NT2/D1 (cell line): ENCODE data around the gene NBDY.

Experiments
- DNase-seq: peaks from one replicate; pipeline ENCODE4 v3.0.0-alpha.2; 2011; ENCODE audit warnings: low read depth, low spot score
- H3K27me3 ChIP-seq: 2 replicates; pipeline ENCODE4 v1.6.0; 2011; ENCODE audit warnings: mild to moderate bottlenecking; ENCODE audit not compliant: insufficient read length, insufficient read depth
- H3K36me3 ChIP-seq: 2 replicates; pipeline ENCODE4 v1.6.1; 2011; ENCODE audit warnings: mild to moderate bottlenecking, low read length, mixed read lengths; ENCODE audit not compliant: insufficient read depth, insufficient read length
- H3K4me1 ChIP-seq: 2 replicates; pipeline ENCODE4 v1.5.1; 2011; ENCODE audit not compliant: insufficient read depth, insufficient read length
- H3K4me3 ChIP-seq: 2 replicates; pipeline ENCODE4 v1.5.1; 2011; ENCODE audit warnings: low read depth; ENCODE audit not compliant: insufficient read length
- H3K9ac ChIP-seq: 2 replicates; pipeline ENCODE4 v1.6.0; 2011; ENCODE audit warnings: low read depth; ENCODE audit not compliant: insufficient read length
- H3K9me3 ChIP-seq: 2 replicates; pipeline ENCODE4 v1.5.1; 2011; ENCODE audit warnings: mild to moderate bottlenecking, low read length; ENCODE audit not compliant: insufficient read depth
- SUZ12 ChIP-seq: IDR thresholded peaks from 2 replicates; pipeline ENCODE4 v1.6.1; 2011; ENCODE audit not compliant: insufficient read length, insufficient read depth; ENCODE audit errors: extremely low read depth
- YY1 ChIP-seq: IDR thresholded peaks from 2 replicates; pipeline ENCODE4 v1.6.1; 2011; ENCODE audit not compliant: insufficient read length, insufficient read depth
- ZNF274 ChIP-seq: IDR thresholded peaks from 2 replicates; pipeline ENCODE4 v1.6.1; 2011; ENCODE audit warnings: mild to moderate bottlenecking, low read depth, low read length

Gene NBDY

DNA sequence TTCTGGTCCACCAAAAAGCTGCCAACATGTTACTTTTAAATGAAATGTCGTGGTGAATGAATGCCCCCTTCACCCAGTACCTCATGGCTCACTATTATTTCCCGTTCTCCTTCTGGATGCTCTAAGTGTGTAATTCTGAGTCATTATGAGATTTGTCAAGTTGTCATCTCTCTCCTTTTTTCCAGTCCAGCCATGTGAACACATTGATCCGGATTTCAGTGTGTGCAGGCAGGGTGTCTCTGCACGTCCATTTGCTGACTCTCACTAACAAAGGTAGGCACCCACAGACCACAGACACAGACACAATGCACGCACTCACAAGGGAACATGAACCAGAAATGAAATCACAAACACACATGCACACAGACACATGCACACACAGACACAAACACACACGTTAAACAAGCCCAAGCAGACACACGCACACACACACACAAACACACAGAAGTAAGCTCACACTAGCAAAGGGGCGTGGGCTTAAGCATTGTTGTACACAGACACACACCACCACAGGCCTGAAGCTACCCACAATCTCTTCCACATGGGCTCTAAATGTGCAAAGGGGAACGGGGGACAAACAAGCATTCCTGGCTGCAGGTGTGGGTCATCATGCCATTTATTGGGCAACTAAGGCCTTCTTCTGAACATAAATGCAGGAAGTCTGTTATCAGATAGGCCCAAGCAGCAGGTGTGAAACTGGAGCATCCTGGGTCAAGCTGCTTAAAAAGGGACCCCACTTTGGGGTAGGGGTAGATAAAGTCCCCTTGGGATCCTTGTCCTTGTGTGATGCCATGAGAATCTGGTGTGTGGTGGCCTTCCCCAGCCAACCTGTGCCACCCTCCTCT lies 58.1 kb downstream of the NBDY start:
- H3K4me3 ChIP-seq: no peak overlapping the region
- TF ChIP-seq SUZ12: no peak
- TF ChIP-seq YY1: no peak
- TF ChIP-seq ZNF274: no peak
- H3K9ac ChIP-seq: no peak overlapping the region
- H3K9me3 ChIP-seq: no peaks in the 10 kb centered on the region
- no peaks in the 10 kb centered on the region for H3K27me3 ChIP-seq
- peaks cover 2% of the 10 kb centered on the region for H3K4me1 ChIP-seq
- peaks cover 59% of the 10 kb centered on the region for H3K36me3 ChIP-seq
- no peak for DNase-seq

- no peak overlapping the region for H3K4me3 ChIP-seq
- TF ChIP-seq ZNF274 (no peak), YY1 (no peak), SUZ12 (no peak)
Observed at GRCh38 chrX:56787734-56788152, 58.7 kb downstream of the NBDY start.

DNA sequence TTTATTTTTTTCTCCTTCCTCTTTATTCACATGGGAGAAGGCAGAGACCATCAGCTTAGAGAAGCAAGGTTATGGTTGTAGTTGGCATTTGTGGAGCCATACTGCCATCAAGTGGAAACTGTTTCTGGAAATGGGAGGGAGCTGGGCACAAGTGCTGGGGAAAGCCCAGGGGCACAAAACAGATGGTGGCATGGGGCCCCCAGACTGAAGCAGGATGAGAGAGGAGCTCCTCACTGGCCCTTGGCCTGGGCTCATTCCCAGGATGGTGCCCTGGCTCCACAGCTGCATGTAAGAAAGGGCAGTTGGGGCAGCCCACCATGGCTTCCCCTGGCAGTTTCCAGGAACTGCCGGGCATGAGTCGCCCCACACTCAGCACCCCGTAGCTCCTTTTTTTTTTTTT lies 59.2 kb downstream of the NBDY start:
- no peak overlapping the region for H3K9ac ChIP-seq
- H3K4me1 ChIP-seq: peaks cover 2% of the 10 kb centered on the region
- no peaks in the 10 kb centered on the region for H3K9me3 ChIP-seq
- H3K27me3 ChIP-seq: no peaks in the 10 kb centered on the region
- no peak overlapping the region for H3K4me3 ChIP-seq
- peaks cover 57% of the 10 kb centered on the region for H3K36me3 ChIP-seq
- TF ChIP-seq ZNF274: no peak
- TF ChIP-seq YY1: no peak
- no peak for TF ChIP-seq SUZ12
- DNase-seq: no peak

More at GRCh38 chrX:56787734-56788152, 58.7 kb downstream of the NBDY start:
- H3K4me1 ChIP-seq: peaks cover 2% of the 10 kb centered on the region
- H3K27me3 ChIP-seq: no peaks in the 10 kb centered on the region
- no peak for DNase-seq
- H3K9me3 ChIP-seq: no peaks in the 10 kb centered on the region
- H3K36me3 ChIP-seq: peaks cover 61% of the 10 kb centered on the region
- no peak overlapping the region for H3K9ac ChIP-seq

DNA sequence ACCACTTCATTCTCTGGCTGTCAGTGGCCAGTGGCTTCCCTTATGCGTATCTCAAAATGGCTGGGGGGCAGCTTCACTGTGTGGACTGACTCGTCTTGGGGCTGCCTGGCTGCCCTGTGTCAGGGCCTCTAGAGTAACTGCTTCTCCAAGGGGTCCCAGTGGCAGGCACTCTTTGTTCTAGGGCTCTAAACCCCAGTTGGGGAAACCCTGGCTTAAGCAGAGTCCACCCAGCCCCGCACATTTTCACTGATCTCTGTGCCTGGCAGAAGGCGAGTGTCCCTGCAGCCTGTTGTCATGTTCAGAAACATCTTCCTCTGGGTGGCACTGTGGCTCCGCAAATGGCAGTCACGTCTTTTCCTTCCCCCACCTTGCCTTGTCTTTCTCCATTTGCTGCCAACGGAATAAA lies 59.7 kb downstream of the NBDY start:
- H3K4me3 ChIP-seq: no peak overlapping the region
- H3K9me3 ChIP-seq: no peaks in the 10 kb centered on the region
- H3K36me3 ChIP-seq: peaks cover 52% of the 10 kb centered on the region
- no peak overlapping the region for H3K9ac ChIP-seq
- no peaks in the 10 kb centered on the region for H3K27me3 ChIP-seq
- H3K4me1 ChIP-seq: peaks cover 2% of the 10 kb centered on the region
- DNase-seq: no peak
- no peak for TF ChIP-seq ZNF274
- TF ChIP-seq YY1: no peak
- TF ChIP-seq SUZ12: no peak

GRCh38 chrX:56789518-56790070 lies 60.6 kb downstream of the NBDY start:
- no peak overlapping the region for H3K9ac ChIP-seq
- H3K4me3 ChIP-seq: no peak overlapping the region
- no peak for TF ChIP-seq ZNF274
- TF ChIP-seq YY1: no peak
- no peak for TF ChIP-seq SUZ12
- H3K4me1 ChIP-seq: no peaks in the 10 kb centered on the region
- no peak for DNase-seq
- H3K27me3 ChIP-seq: no peaks in the 10 kb centered on the region
- H3K9me3 ChIP-seq: no peaks in the 10 kb centered on the region
- peaks cover 47% of the 10 kb centered on the region for H3K36me3 ChIP-seq

GRCh38 chrX:56790778-56791177 lies 61.7 kb downstream of the NBDY start:
- no peaks in the 10 kb centered on the region for H3K4me1 ChIP-seq
- DNase-seq: no peak
- no peak overlapping the region for H3K9ac ChIP-seq
- H3K4me3 ChIP-seq: no peak overlapping the region
- H3K27me3 ChIP-seq: no peaks in the 10 kb centered on the region
- H3K9me3 ChIP-seq: no peaks in the 10 kb centered on the region
- TF ChIP-seq YY1: no peak
- no peak for TF ChIP-seq ZNF274
- no peak for TF ChIP-seq SUZ12
- peaks cover 47% of the 10 kb centered on the region for H3K36me3 ChIP-seq

DNA sequence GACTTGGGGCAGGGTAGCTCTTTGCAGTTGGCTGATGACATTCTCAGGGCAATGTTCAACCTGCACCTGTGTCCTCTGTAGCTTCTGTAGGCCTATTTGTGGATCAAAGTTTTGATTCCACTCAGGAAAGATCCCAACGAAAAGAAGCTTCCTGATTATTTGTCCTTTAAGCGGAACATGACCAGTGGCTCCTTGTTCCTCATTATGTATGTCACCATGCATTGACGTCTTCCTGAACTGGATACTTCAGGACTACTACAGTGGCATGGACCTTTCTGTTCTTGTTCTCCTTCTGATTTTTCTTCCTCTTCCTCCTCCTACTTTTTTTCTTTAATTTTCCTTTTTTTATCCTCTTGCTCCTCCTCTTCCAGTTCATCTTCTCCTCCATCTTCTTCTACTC lies 62.4 kb downstream of the NBDY start:
- TF ChIP-seq SUZ12 (no peak), YY1 (no peak), ZNF274 (no peak)
- Histone ChIP-seq H3K36me3 (peaks cover 47% of the 10 kb centered on the region), H3K9ac (no peak overlapping the region), H3K4me1 (no peaks in the 10 kb centered on the region), H3K27me3 (no peaks in the 10 kb centered on the region), H3K9me3 (no peaks in the 10 kb centered on the region), H3K4me3 (no peak overlapping the region)
- no peak for DNase-seq
